ENCODE measurements around the gene MAP4K4. TPM values are rescaled to one million over a fixed set of nuclear protein-coding genes. Genes with fewer than 3 reads are reported as not detected.

MAP4K4 gene
- total RNA-seq, 2 experiments from 2014 or later: 67.2 to 181 TPM

DNA sequence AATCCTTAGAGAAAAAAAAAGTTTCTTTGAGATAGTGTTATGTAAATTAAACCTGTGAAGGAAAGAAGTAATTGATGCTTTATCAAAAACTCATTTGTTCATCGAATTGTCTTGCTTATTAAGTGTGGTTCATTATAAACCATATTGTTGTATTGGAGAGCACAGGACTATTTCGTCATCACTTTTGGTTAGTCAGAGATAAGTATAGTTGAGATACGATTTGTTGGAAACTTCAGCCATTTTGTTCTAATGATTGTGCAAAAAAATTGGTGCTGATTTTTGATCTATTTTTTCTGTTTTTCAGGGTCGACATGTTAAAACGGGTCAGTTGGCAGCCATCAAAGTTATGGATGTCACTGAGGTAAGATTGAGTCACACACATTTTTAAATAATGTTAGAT, 92.9 kb downstream of the MAP4K4 start:
- Histone ChIP-seq H3K4me3 (ENCODE audit: low read depth, low read length, poor library complexity, severe bottlenecking) (no peak overlapping the region), H2AFZ (ENCODE audit: low read length) (no peak overlapping the region), H3K9me3 (ENCODE audit: low read length) (no peaks in the 10 kb centered on the region), H3K9me2 (ENCODE audit: insufficient read depth, low read length) (no peaks in the 10 kb centered on the region), H3K36me3 (ENCODE audit: insufficient read depth, low read length) (peaks cover 30% of the 10 kb centered on the region), H3K79me2 (ENCODE audit: insufficient read depth, low read depth, low read length) (peaks cover 63% of the 10 kb centered on the region), H3K4me2 (ENCODE audit: low read length) (no peak overlapping the region), H3K4me1 (ENCODE audit: insufficient read depth, low read length, poor library complexity, severe bottlenecking) (no peaks in the 10 kb centered on the region), H4K20me1 (ENCODE audit: insufficient read depth, low read length) (0 out of 2 replicates have a peak, but pooled peaks cover 12% of the 10 kb centered on the region), H3K27ac (ENCODE audit: low read depth, low read length, poor library complexity, severe bottlenecking) (no peak overlapping the region)
- CTCF ChIA-PET (ENCODE audit: unreplicated experiment): no interaction called here
- intact Hi-C loops (cut with micrococcal nuclease; ENCODE audit: unreplicated experiment): no loop called here
- POLR2A ChIA-PET: interaction anchor here (0.6 kb wide), 1 partner anchor 93 kb away, joined by 3 read pairs; no protein-coding TSS in a partner anchor
- BruUV-seq (replicated peaks): no TSS peak
- no peak for DNase-seq (ENCODE audit: low spot score)
- TF ChIP-seq, protein P1, sequence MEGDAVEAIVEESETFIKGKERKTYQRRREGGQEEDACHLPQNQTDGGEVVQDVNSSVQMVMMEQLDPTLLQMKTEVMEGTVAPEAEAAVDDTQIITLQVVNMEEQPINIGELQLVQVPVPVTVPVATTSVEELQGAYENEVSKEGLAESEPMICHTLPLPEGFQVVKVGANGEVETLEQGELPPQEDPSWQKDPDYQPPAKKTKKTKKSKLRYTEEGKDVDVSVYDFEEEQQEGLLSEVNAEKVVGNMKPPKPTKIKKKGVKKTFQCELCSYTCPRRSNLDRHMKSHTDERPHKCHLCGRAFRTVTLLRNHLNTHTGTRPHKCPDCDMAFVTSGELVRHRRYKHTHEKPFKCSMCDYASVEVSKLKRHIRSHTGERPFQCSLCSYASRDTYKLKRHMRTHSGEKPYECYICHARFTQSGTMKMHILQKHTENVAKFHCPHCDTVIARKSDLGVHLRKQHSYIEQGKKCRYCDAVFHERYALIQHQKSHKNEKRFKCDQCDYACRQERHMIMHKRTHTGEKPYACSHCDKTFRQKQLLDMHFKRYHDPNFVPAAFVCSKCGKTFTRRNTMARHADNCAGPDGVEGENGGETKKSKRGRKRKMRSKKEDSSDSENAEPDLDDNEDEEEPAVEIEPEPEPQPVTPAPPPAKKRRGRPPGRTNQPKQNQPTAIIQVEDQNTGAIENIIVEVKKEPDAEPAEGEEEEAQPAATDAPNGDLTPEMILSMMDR (conservative IDR thresholded peaks at IDR 0.05; ENCODE audit: low read length): no peak
- TF ChIP-seq EZH2phosphoT487 (IDR thresholded peaks at IDR 0.05; ENCODE audit: borderline replicate concordance, low read depth, low read length): no peak

DNA sequence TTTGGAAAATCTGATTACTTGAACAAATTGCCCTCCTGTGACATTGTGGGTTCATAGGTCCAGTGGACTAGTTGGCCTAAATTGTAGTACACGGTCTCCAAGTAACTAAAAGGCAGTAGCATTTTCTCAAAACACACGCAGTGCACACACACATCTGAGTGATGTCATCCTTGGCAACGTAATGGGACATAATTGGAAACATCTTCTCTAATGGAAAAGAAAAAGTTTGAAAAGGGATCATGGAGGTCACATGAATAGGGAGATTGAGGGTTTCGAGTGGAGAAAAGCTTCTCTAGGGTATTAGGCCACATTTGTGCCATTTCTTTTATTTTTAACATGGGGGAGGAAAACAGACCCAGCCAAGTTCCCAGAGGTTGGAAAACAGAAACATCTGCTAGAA, 93.3 kb downstream of the MAP4K4 start:
- intact Hi-C loops (cut with micrococcal nuclease; ENCODE audit: unreplicated experiment): no loop called here
- ChIA-PET POLR2A (no interaction called here), CTCF (ENCODE audit: unreplicated experiment) (no interaction called here)
- BruUV-seq (replicated peaks): no TSS peak
- Histone ChIP-seq H3K36me3 (ENCODE audit: insufficient read depth, low read length) (peaks cover 30% of the 10 kb centered on the region), H3K4me2 (ENCODE audit: low read length) (no peak overlapping the region), H3K79me2 (ENCODE audit: insufficient read depth, low read depth, low read length) (peaks cover 63% of the 10 kb centered on the region), H3K9me2 (ENCODE audit: insufficient read depth, low read length) (no peaks in the 10 kb centered on the region), H3K4me1 (ENCODE audit: insufficient read depth, low read length, poor library complexity, severe bottlenecking) (no peaks in the 10 kb centered on the region), H3K4me3 (ENCODE audit: low read depth, low read length, poor library complexity, severe bottlenecking) (no peak overlapping the region), H3K9me3 (ENCODE audit: low read length) (no peaks in the 10 kb centered on the region), H4K20me1 (ENCODE audit: insufficient read depth, low read length) (0 out of 2 replicates have a peak, but pooled peaks cover 12% of the 10 kb centered on the region), H2AFZ (ENCODE audit: low read length) (no peak overlapping the region), H3K27ac (ENCODE audit: low read depth, low read length, poor library complexity, severe bottlenecking) (no peak overlapping the region)
- no peak for DNase-seq (ENCODE audit: low spot score)
- TF ChIP-seq, protein P1 (conservative IDR thresholded peaks at IDR 0.05; ENCODE audit: low read length): no peak
- TF ChIP-seq EZH2phosphoT487 (IDR thresholded peaks at IDR 0.05; ENCODE audit: borderline replicate concordance, low read depth, low read length): no peak

DNA sequence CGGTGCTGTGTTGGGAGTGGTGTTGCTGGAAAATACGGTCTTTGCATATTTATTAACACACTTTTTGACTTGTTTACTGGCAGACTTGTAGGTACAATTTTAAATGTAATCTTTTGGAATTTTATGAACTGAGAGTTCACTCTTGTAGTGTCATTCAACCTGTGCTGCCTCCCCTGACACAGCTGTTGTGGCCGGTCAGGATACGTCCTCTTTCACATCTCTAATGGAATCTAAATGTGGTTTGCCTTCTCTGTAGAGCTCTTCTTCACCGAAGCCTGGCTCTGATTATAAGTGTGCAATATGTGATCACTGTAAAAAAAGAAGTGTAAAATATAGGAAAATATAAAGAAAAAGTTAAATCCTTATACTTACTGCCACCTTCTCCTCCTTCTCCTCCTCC, 94.7 kb downstream of the MAP4K4 start:
- Histone ChIP-seq H4K20me1 (ENCODE audit: insufficient read depth, low read length) (0 out of 2 replicates have a peak, but pooled peaks cover 11% of the 10 kb centered on the region), H2AFZ (ENCODE audit: low read length) (no peak overlapping the region), H3K9me3 (ENCODE audit: low read length) (no peaks in the 10 kb centered on the region), H3K9me2 (ENCODE audit: insufficient read depth, low read length) (no peaks in the 10 kb centered on the region), H3K4me2 (ENCODE audit: low read length) (no peak overlapping the region), H3K27ac (ENCODE audit: low read depth, low read length, poor library complexity, severe bottlenecking) (no peak overlapping the region), H3K4me3 (ENCODE audit: low read depth, low read length, poor library complexity, severe bottlenecking) (no peak overlapping the region), H3K4me1 (ENCODE audit: insufficient read depth, low read length, poor library complexity, severe bottlenecking) (no peaks in the 10 kb centered on the region), H3K79me2 (ENCODE audit: insufficient read depth, low read depth, low read length) (peaks cover 55% of the 10 kb centered on the region), H3K36me3 (ENCODE audit: insufficient read depth, low read length) (peaks cover 34% of the 10 kb centered on the region)
- no peak for DNase-seq (ENCODE audit: low spot score)
- ChIA-PET POLR2A (interaction anchor here (0.9 to 1.4 kb wide), 2 partner anchors 9 to 11 kb away, joined by 3 to 4 read pairs; no protein-coding TSS in a partner anchor), CTCF (ENCODE audit: unreplicated experiment) (no interaction called here)
- intact Hi-C loops (cut with micrococcal nuclease; ENCODE audit: unreplicated experiment): no loop called here
- TF ChIP-seq EZH2phosphoT487 (IDR thresholded peaks at IDR 0.05; ENCODE audit: borderline replicate concordance, low read depth, low read length): no peak
- TF ChIP-seq, protein P1 (conservative IDR thresholded peaks at IDR 0.05; ENCODE audit: low read length): no peak
- no TSS peak for BruUV-seq (replicated peaks)
